ENCODE data around the gene SSB.

DNA sequence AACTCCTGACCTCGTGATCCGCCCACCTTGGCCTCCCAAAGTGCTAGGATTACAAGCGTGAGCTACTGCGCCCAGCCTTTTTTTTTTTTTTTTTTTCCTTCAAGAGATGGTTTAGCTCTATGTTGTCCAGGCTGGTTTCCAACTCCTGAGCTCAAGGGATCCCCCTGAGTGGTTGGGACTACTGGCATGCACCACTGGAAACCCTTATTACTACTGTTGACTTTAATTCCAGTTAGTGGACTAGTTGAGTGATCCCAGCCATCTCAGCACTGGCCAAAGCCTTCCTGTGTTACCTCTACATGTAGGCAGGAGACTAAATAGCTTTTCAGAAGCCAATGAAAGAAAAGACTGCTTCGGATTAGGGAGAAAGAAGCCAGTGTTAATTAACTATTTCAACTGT is 8.1 kb upstream of the SSB start:
- TF ChIP-seq CTCF (IDR thresholded peaks at IDR 0.05) (no peak), EZH2 (IDR thresholded peaks at IDR 0.05) (no peak), EZH2phosphoT487 (IDR thresholded peaks at IDR 0.05) (no peak)
